Right forelimb (tissue), 1 donor: ENCODE results near the gene KCNIP3.
"Not testable (repeated sequence)": the region's sequence is repeated elsewhere in the genome, so short reads cannot be mapped to it uniquely, and the experiment has no call there.

Experiments
- DNase-seq: peaks from one replicate; pipeline ENCODE4 v3.0.0-alpha.2; 2018

Gene KCNIP3

GRCh38 chr2:95427196-95427867, 130.2 kb downstream of the KCNIP3 start:
- not testable (repeated sequence) for DNase-seq

DNA sequence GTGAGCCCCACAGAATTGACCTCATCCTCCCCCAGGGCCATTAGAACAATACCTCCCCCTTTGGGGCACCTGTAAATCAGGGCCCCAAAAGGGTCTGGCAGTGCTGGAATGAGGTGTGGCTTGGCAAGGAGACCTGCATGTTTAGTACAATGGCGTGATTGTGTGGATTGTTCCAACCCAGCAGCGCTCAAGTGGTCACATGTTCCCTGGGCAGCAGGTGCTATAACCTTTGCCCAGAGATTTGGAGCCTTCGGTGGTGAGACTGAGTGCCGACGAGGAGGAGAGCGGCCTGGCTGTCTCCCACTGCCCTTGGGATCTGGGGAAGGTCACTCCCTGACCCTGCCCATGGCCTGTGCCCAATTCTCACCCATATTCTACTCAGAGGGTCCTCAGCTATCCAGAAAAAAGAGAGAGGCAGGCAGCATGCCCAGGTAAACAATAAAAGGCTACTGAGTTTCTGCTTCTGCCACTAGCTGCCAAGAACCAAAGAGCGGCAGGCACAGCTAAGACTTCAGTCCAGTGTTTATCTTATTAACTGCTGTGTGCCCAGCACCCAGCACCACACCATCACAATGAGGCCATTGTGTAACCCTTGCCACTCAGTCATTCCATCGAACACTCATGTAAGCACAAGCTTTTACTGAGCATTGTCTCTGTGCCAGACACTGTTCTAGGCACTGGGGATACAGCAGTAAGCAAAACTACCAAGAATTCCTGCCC, 132.8 kb downstream of the KCNIP3 start:
- not testable (repeated sequence) for DNase-seq

GRCh38 chr2:95433373-95433772, 136.2 kb downstream of the KCNIP3 start:
- DNase-seq, result not testable (repeated sequence)

- DNase-seq, result not testable (repeated sequence)
Observed at GRCh38 chr2:95433973-95434372, 136.8 kb downstream of the KCNIP3 start.

GRCh38 chr2:95434507-95435076, 137.4 kb downstream of the KCNIP3 start:
- not testable (repeated sequence) for DNase-seq

DNA sequence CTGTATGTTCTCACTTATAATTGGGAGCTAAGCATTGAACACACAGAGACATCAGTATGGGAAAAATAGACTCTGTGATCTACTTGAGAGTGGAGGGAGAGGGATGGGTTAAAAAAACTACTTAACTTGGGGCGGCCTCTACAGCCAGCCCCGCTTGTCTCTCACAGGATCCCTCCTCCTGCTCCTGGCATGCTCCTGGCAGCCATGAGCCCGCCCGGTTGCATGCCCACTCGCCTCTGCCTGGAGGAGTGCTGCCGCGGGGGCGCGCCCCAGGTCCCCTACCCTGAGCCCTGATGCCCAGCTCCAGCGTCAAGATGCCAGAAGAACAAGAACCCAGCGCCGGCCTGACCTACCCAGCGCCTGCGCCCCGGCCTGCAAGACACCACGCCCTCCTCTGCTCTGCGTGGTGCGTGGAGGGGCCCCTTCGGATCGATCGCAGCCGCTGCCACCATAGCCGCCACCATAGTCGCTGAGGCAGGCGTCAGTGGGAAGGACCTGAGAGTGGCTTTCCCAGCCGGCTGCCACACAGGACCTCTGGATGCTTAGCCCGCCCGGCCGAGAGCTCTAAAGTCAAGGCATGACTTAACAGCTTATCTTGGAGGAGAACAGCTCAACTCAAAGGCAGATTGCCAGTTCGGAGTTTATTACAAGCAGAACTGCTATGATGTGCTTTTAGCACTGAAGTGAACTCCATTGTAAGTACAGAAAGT, 138.2 kb downstream of the KCNIP3 start:
- DNase-seq, result not testable (repeated sequence)
